HG03025 (cell line): ENCODE results near the gene DNAJC21.
A peak's percentile ranks its signal among the peaks of the same experiment; 100 is the strongest.

Experiments used
- ATAC-seq: cut with Tn5 transposase; IDR thresholded peaks from one replicate; pipeline ENCODE4 v1.9.1; 2021; ENCODE audit warnings: mild to moderate bottlenecking, moderate library complexity; ENCODE audit not compliant: unreplicated experiment, low FRiP score

DNAJC21 gene

GRCh38 chr5:34929134-34929719 is at the start of gene DNAJC21:
TSS of gene DNAJC21 (plus strand) at chr5:34929559. CDS start at chr5:34929820, 261 bp downstream.
- ATAC-seq, result peak; percentile 90

DNA sequence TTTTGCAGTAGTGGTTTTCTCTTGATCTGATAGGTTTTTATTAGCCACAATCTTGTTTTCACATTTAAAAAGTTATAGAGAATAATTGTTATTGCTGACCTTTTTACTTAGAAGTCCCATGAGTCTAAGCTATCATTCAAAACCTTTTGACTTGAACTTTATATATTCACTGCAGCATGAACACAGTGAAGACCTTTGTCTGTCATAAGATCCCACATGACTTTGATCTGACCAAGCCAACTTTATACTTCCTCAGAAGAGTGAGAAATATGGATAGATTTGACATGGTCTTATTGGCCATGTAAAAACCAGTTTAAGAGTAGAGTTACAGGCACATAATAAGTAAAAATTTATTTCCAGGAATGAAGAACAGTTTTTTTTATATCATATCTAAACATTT is 48.1 kb upstream of the DNAJC21 start:
- no peak for ATAC-seq

GRCh38 chr5:34886392-34887119 is 42.8 kb upstream of the DNAJC21 start:
- ATAC-seq, result no peak

- no peak for ATAC-seq
Observed at GRCh38 chr5:34889394-34889793, 40.0 kb upstream of the DNAJC21 start.

DNA sequence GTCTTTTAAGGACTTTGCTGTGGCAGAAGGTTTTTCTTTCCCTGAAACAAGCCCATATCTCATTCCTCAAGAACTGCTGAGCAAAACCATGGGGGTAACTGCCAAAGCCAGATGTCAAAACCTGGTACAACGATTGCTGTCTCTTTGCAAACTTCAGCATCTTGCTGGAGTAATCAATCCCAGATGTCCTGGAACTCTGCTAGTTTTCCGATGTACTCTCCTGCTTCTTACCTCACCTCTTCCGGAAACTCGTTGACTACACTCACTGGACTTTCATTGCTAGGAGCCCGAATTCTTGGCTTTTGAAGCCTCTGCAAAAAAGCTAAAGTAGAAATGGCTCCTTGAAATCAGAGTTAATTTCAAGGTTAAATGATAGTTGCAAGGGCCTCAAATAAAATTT is 37.4 kb upstream of the DNAJC21 start:
- ATAC-seq, result no peak

- no peak for ATAC-seq
Observed at GRCh38 chr5:34892414-34892813, 36.9 kb upstream of the DNAJC21 start.

GRCh38 chr5:34894716-34895115 is 34.6 kb upstream of the DNAJC21 start:
- ATAC-seq, result no peak

DNA sequence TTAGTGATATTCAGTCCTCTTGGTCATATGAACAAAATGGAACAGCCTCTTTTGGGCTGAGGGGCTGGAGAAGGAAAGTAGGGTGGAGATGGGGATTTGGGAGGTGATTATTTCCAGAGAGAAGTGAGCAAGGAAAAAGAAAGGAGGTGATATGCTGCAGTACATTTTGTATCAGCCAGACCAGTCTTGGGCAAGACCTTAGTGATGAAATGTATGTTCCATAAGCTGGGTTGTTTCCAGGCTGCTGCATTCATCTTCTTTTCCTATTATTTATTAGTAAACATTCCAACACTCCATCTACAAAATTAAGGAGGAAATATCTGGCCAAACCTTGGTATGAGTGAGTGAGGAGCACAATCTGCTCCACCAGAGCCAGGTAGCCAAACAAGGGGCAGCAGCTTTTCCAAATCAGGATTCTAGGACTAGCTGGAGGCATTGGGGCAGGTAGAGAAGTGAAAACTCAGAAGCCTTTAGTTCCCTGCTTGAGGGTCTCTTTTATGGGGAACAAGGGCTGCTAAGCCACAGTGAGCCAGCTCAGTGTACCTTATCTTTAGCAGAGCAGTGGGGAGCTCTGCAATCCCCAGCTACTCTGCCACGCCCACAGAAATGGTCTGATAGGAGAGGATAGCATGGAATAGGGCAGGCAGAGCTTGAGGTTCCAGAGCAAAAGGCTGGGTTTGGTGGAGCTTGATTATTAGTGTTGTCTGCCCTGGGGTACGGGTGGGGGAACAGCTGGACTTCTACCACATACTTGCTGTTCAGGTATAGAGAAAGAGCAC is 33.5 kb upstream of the DNAJC21 start:
- ATAC-seq, result no peak

DNA sequence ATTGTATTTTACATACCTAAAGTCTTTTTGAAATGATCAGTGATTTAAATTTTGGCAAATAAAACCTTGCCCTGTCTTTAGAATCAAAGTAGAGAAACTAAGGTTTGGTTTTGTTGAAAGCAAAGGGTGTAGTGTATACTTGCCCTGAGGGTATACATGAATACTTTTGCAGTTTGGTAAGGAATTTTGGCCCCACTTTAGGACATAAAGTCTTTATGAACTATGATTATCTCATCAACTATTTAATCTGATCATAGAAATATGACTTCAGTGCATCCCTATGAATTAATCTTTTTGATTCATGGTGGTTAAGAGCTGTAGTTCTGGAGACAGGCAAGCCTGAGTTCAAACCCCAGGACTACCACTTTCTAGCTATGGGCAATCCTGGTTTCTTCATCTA is 31.7 kb upstream of the DNAJC21 start:
- ATAC-seq, result no peak

DNA sequence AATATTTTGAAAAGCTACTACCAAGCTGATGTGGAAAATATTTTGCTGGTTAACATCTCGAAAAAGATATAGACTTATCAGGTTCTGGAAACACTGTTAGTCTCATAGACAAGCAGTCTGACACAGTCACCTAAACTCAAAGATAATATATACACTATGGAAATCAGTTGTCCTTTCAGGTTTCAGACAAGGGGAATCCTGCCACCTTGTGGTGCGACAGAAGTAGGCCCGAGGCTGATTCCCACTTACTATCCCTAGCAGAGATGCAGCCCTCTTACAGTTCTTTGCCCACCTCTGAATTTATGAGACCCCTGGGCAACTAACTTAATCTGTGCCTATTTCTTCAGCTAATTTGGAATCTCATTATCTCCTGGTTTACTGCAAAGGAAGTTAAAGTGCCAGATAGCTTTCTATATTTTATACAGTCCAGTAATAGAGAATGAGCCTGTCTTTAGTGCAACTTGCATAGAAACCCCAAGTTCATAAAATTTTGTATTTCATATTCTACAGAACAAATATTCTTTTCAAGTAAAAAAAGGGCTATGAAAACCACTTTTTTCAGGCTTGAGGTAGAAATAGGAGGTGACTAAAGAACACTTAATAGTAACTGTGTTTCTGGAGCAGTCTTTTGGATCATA is 31.0 kb upstream of the DNAJC21 start:
- ATAC-seq, result no peak

GRCh38 chr5:34899066-34899465 is 30.3 kb upstream of the DNAJC21 start:
- no peak for ATAC-seq

GRCh38 chr5:34900652-34901051 is 28.7 kb upstream of the DNAJC21 start:
- no peak for ATAC-seq

- ATAC-seq, result no peak
Observed at GRCh38 chr5:34903260-34903659, 26.1 kb upstream of the DNAJC21 start.

DNA sequence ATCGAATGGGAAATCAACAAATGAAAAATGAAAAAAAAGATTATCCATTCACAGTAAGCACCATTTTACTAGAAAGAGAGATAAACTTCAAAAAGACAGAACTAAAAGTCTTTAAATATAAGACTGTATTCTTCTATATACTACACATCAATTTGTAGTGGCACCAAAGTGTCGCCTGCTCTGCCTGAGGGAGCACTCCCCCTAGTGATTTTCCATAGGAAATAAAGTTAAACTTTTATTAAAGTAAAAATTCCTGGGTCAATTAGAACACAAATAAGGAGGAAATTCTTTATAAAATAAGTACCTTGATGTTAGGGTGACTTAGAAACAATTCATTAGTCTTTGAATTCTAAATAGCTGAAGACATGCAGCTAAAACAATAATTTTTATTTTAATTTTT is 23.8 kb upstream of the DNAJC21 start:
- no peak for ATAC-seq

DNA sequence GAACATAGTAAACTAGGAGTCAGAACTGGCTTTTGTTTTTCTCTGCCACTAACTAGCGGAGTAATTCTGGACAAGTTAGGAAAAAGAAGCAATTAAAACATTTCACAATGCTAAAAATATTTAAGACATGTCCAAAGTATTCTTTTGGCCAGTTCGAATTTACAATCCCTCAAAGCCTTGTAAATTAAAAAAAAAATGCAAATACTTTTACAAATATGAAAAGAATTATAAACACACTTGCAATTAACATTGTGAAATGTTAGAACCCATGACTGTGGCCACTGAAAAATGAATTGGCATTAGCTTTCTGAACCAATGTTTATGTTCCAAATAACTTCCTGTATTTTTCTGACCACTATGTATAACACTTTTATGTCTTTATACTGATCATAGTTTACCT is 16.3 kb upstream of the DNAJC21 start:
- no peak for ATAC-seq

DNA sequence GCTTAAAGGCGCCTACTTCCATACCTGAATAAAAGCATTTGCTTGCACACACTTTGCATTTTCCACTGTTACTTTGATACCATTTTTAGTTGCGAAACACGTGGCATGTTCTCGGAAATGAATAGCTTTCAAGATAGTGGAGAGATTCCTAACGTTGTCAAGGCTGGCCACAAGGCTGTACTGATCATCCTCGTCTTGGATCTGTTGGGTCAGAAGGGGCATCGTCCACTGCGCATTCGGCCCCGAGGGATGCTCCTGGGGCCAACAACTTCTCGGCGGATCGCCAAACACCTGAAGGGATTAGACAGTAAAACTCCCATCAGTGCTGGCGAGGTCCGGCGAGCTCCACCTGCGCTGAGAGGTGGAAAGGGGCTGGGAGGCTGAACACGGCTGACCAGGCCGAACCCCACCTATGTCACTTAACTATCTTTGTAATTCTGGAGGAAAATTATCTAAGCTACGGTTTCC is 14.7 kb upstream of the DNAJC21 start:
- peak; percentile 6 for ATAC-seq

DNA sequence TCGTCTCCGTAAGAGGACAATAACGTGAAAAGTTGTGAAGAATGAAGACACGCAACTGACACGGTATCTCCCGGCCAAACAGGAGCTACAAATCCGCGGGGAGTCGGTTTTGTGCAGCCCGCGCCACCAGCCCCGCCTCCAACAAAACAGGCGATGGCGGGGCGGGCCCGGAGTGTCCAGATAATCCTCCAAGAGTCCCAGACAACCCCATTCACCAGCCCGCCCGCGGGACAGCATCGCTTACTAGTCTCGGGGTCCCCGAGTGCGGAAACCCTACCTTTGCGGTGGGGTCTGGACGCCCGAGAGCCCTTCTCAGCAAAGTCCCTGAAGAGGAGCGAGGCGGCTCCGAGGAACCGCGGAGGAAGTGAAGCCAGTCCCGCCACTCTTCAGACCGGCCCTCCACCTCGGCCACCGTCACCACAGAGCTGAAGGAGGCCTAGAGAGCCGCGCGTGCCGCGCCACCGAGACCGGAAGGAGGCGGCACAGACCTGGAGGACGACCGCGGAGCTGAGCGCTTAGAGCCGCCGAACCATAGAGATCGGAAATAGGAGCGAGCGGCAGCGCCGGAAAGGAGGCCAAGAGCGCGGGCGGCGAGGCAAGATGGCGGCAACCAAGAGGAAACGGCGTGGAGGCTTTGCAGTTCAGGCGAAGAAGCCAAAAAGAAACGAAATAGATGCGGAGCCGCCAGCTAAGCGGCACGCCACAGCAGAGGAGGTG is 14.1 kb upstream of the DNAJC21 start, which contains the start of the genes BRIX1 and RAD1:
Gene BRIX1, plus strand, starts transcription at position 573 of the 717 bp plus-strand sequence. Its CDS starts 28 bp downstream, at position 601.
Gene RAD1, minus strand, starts transcription at position 366 of the 717 bp plus-strand sequence. CDS start 612 bp downstream, outside the sequence.
- peak; percentile 99 for ATAC-seq

- ATAC-seq, result peak; percentile 10
Observed at GRCh38 chr5:34915856-34916192, 13.5 kb upstream of the DNAJC21 start.

- no peak for ATAC-seq
Observed at GRCh38 chr5:34916518-34916917, 12.8 kb upstream of the DNAJC21 start.

DNA sequence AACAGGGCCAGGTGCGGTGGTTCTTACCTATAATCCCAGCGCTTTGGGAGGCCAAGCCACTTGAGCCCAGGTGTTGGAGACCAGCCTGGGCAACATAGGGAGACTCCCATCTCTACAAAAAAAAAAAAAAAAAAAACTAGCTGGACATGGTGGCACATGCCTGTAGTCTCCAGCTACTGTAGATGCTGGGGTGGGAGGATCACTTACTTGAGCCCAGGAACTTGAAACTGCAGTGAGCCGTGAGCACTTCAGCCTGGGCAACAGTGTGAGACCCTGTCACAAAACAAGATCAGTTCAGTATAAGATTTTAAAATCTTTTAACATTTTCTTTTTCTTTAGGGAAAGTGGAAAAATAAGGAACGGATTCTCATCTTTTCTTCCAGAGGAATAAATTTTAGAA is 11.3 kb upstream of the DNAJC21 start:
- no peak for ATAC-seq
